HCT116 (cell line): Measurements from ENCODE around the gene IL1R2. TPM values are rescaled to one million over a fixed set of nuclear protein-coding genes. Genes with fewer than 3 reads are reported as not detected.

ENCODE experiments used
- ATAC-seq: fragments of 200-7000 bp; cut with Tn5 transposase; 2 replicates; pipeline ENCODE4 v1.9.1; 2020; ENCODE audit warnings: mild to moderate bottlenecking, moderate library complexity
- BruUV-seq: library from RNA; stranded (reverse); fragments of 400-500 nt; replicated peaks from 2 replicates; lab custom pipeline; 2021; lab: Mats Ljungman, UMichigan
- CTCF ChIA-PET: fragments of 300-600 bp; sonication (Branson Sonifier 250); formaldehyde crosslinking; loops from one replicate; lab custom pipeline; 2021; ENCODE audit warnings: antibody characterized with exemption; lab: Charles Lee
- POLR2A ChIA-PET: fragments of 300-600, 350-600 bp; sonication (Branson Sonifier 250); formaldehyde crosslinking; loops from one replicate; lab custom pipeline; 2021; ENCODE audit warnings: antibody characterized with exemption; lab: Charles Lee
- RAD21 ChIA-PET, 2 experiments: fragments of 300-600 bp; sonication (Branson Sonifier 250); formaldehyde crosslinking; loops; one replicate each; lab custom pipeline; 2023; ENCODE audit warnings: low total read pairs in 2 of 2; ENCODE audit not compliant: uncharacterized antibody in 2 of 2, unreplicated experiment in 2 of 2, low non-redundant PET in 1 of 2; lab: Charles Lee
- DNase-seq: peaks from one replicate; pipeline ENCODE4 v3.0.0-alpha.2; 2010; ENCODE audit warnings: low read depth, low spot score
- H2AFZ ChIP-seq: fragments of 200-600 bp; shearing (Covaris generic), sonication (generic); 2 replicates; pipeline ENCODE4 v1.6.1; 2017; ENCODE audit warnings: low read depth, mixed run types, mixed read lengths, antibody characterized with exemption, low read length; ENCODE audit not compliant: poor library complexity, severe bottlenecking
- H3K27ac ChIP-seq: 2 replicates; pipeline ENCODE4 v1.5.1; 2012; ENCODE audit warnings: low read depth, low read length
- H3K27me3 ChIP-seq: fragments of 200-600 bp; sonication (generic); 2 replicates; pipeline ENCODE4 v1.6.1; 2016; ENCODE audit warnings: mixed run types, low read length, mixed read lengths; ENCODE audit not compliant: insufficient read depth
- H3K36me3 ChIP-seq, 2 experiments: fragments of 200-500 bp in 1 of 2; fragments of 200-600 bp in 1 of 2; sonication (Bioruptor generic) in 1 of 2; sonication (generic) in 1 of 2; 2 replicates each; pipeline versions ENCODE4 v1.5.1 to v1.6.1; 2014 to 2016; ENCODE audit warnings: low read length in 2 of 2, inconsistent platforms in 1 of 2, mixed read lengths in 1 of 2, mixed run types in 1 of 2; ENCODE audit not compliant: insufficient read depth in 2 of 2, control insufficient read depth in 1 of 2
- H3K4me1 ChIP-seq, 2 experiments: fragments of 200-600 bp in 1 of 2; sonication (generic) in 1 of 2; 2 replicates each; pipeline versions ENCODE4 v1.5.1 to v1.6.1; 2012 to 2017; ENCODE audit warnings: low read length in 2 of 2, inconsistent platforms in 1 of 2, mild to moderate bottlenecking in 1 of 2, mixed read lengths in 1 of 2, mixed run types in 1 of 2, moderate library complexity in 1 of 2; ENCODE audit not compliant: insufficient read depth in 2 of 2, control insufficient read depth in 1 of 2
- H3K4me2 ChIP-seq: fragments of 200-600 bp; sonication (generic); 2 replicates; pipeline ENCODE4 v1.6.1; 2017; ENCODE audit warnings: mixed run types, low read length, mixed read lengths
- H3K4me3 ChIP-seq, 2 experiments: fragments of 200-600 bp in 1 of 2; sonication (generic) in 1 of 2; replicated peaks in 1 of 2; 2 replicates each; pipeline ENCODE4 v1.5.1; 2011 to 2016; ENCODE audit warnings: low read length in 2 of 2, control low read depth in 1 of 2, low read depth in 1 of 2, mild to moderate bottlenecking in 1 of 2, mixed read lengths in 1 of 2, mixed run types in 1 of 2
- H3K79me2 ChIP-seq: fragments of 200-600 bp; sonication (generic); 2 replicates; pipeline ENCODE4 v1.6.1; 2017; ENCODE audit warnings: mild to moderate bottlenecking, mixed run types, low read length, moderate library complexity, mixed read lengths; ENCODE audit not compliant: insufficient read depth
- H3K9ac ChIP-seq: fragments of 200-600 bp; sonication (generic); 2 replicates; pipeline ENCODE4 v1.6.1; 2016; ENCODE audit warnings: low read length, mixed read lengths
- H3K9me2 ChIP-seq: fragments of 200-600 bp; sonication (generic), shearing (Covaris generic); 2 replicates; pipeline ENCODE4 v1.6.1; 2017; ENCODE audit warnings: mixed run types, mild to moderate bottlenecking, moderate library complexity; ENCODE audit not compliant: insufficient read depth
- H3K9me3 ChIP-seq, 2 experiments: fragments of 200-500 bp in 1 of 2; fragments of 200-600 bp in 1 of 2; sonication (Bioruptor generic) in 1 of 2; sonication (generic) in 1 of 2; 2 replicates each; pipeline ENCODE4 v1.6.1; 2014 to 2017; ENCODE audit warnings: low read length in 2 of 2, mixed read lengths in 2 of 2, inconsistent platforms in 1 of 2, low read depth in 1 of 2, mild to moderate bottlenecking in 1 of 2, mixed run types in 1 of 2, moderate library complexity in 1 of 2; ENCODE audit not compliant: control insufficient read depth in 1 of 2, insufficient read depth in 1 of 2
- H4K20me1 ChIP-seq: fragments of 200-600 bp; sonication (generic), shearing (Covaris generic); 2 replicates; pipeline ENCODE4 v1.6.1; 2017; ENCODE audit warnings: mixed run types, mild to moderate bottlenecking, moderate library complexity; ENCODE audit not compliant: insufficient read depth
- ATF3 ChIP-seq: IDR thresholded peaks from 2 replicates; pipeline ENCODE4 v1.6.1; 2012
- CTCF ChIP-seq, 3 experiments: fragments of 200-600 bp in 1 of 3; sonication (generic) in 1 of 3; IDR thresholded peaks in 2 of 3; conservative IDR thresholded peaks in 1 of 3; 2 replicates each; pipeline ENCODE4 v1.5.1; 2012 to 2017; ENCODE audit warnings: low read depth in 2 of 3, low read length in 2 of 3, antibody characterized with exemption in 1 of 3, borderline replicate concordance in 1 of 3, control low read depth in 1 of 3, mild to moderate bottlenecking in 1 of 3, mixed read lengths in 1 of 3, mixed run types in 1 of 3, moderate library complexity in 1 of 3; ENCODE audit not compliant: insufficient read depth in 1 of 3
- ELF1 ChIP-seq: IDR thresholded peaks from 2 replicates; pipeline ENCODE4 v1.6.1; 2012; ENCODE audit warnings: low read depth, borderline replicate concordance
- FOSL1 ChIP-seq: IDR thresholded peaks from 2 replicates; pipeline ENCODE4 v1.6.1; 2012; ENCODE audit warnings: low read depth
- JUND ChIP-seq: IDR thresholded peaks from 2 replicates; pipeline ENCODE4 v1.6.1; 2012
- MAX ChIP-seq: IDR thresholded peaks from 2 replicates; pipeline ENCODE4 v1.6.1; 2012
- RAD21 ChIP-seq: IDR thresholded peaks from 2 replicates; pipeline ENCODE4 v1.6.1; 2012; ENCODE audit warnings: low read depth, mild to moderate bottlenecking
- SRF ChIP-seq: IDR thresholded peaks from 2 replicates; pipeline ENCODE4 v1.6.1; 2012; ENCODE audit warnings: low read depth
- ZFX ChIP-seq: fragments of 450-650 bp; IDR thresholded peaks from 2 replicates; pipeline ENCODE4 v1.6.1; 2017
- intact Hi-C: fragments of 100-400 bp; cut with micrococcal nuclease; formaldehyde crosslinking; loops from 2 replicates; pipeline ENCODE4 v1.10.0; 2022
- total RNA-seq: library from RNA; stranded (reverse); gene quantifications from one replicate; pipeline ENCODE4 v1.2.1, GENCODE V29; 2021; ENCODE audit not compliant: unreplicated experiment

The IL1R2 gene
- total RNA-seq, 1 experiment from 2014 or later: 0.52 TPM

GRCh38 chr2:101981066-101981465 is 10.7 kb upstream of the IL1R2 start:
- ATAC-seq: no peak
- TF ChIP-seq JUND (no peak), FOSL1 (no peak), SRF (no peak), MAX (no peak), ELF1 (no peak), ZFX (no peak), CTCF (IDR thresholded peaks at IDR 0.05 in 2 of 3, conservative IDR thresholded peaks at IDR 0.05 in 1 of 3; ENCODE audit: borderline replicate concordance in 1 of 3, insufficient read depth in 1 of 3, low read depth in 2 of 3, low read length in 2 of 3) (no peak)
- no peaks in the 10 kb centered on the region for H4K20me1 ChIP-seq
- ChIA-PET POLR2A (no interaction called here), CTCF (no interaction called here), RAD21 (no interaction called here)
- no peaks in the 10 kb centered on the region for H3K79me2 ChIP-seq
- no peaks in the 10 kb centered on the region for H3K4me1 ChIP-seq
- H3K9me2 ChIP-seq: no peaks in the 10 kb centered on the region
- intact Hi-C loops: loop anchor here (10.0 kb wide), 1 partner anchor 566 kb away; no protein-coding TSS in a partner anchor
- no peak overlapping the region for H3K4me2 ChIP-seq
- H2AFZ ChIP-seq: no peak overlapping the region
- no peaks in the 10 kb centered on the region for H3K9me3 ChIP-seq
- H3K9ac ChIP-seq: no peak overlapping the region
- H3K27me3 ChIP-seq: no peaks in the 10 kb centered on the region
- no peak for DNase-seq
- no TSS peak for BruUV-seq
- no peak overlapping the region for H3K4me3 ChIP-seq
- H3K36me3 ChIP-seq: no peaks in the 10 kb centered on the region
- no peak overlapping the region for H3K27ac ChIP-seq

- TF ChIP-seq ELF1 (no peak), FOSL1 (no peak), RAD21 (no peak), ATF3 (no peak)
- H3K9me2 ChIP-seq: no peaks in the 10 kb centered on the region
- no peak overlapping the region for H3K27ac ChIP-seq
- RAD21 ChIA-PET: no interaction called here
- no peaks in the 10 kb centered on the region for H3K36me3 ChIP-seq
- H3K4me3 ChIP-seq: no peak overlapping the region
- no peak overlapping the region for H2AFZ ChIP-seq
- H3K9ac ChIP-seq: no peak overlapping the region
- no peak for ATAC-seq
- no peak for DNase-seq
- CTCF ChIA-PET: no interaction called here
- no peaks in the 10 kb centered on the region for H3K27me3 ChIP-seq
- no peaks in the 10 kb centered on the region for H3K4me1 ChIP-seq
- POLR2A ChIA-PET: no interaction called here
- no peak overlapping the region for H3K4me2 ChIP-seq
- intact Hi-C loops: loop anchor here (10.0 kb wide), 1 partner anchor 567 kb away; no protein-coding TSS in a partner anchor
- no peaks in the 10 kb centered on the region for H3K79me2 ChIP-seq
- BruUV-seq: no TSS peak
- no peaks in the 10 kb centered on the region for H3K9me3 ChIP-seq
- no peaks in the 10 kb centered on the region for H4K20me1 ChIP-seq
Measured at GRCh38 chr2:101981504-101981903, 10.3 kb upstream of the IL1R2 start.
